GM19468 (cell line): Measurements from ENCODE around the gene HAND1.

Experiments
- ATAC-seq: cut with Tn5 transposase; IDR thresholded peaks from one replicate; pipeline ENCODE4 v1.9.1; 2021; ENCODE audit warnings: mild to moderate bottlenecking, moderate library complexity, moderate number of reproducible peaks; ENCODE audit not compliant: unreplicated experiment; ENCODE audit errors: extremely low read depth

HAND1 gene

DNA sequence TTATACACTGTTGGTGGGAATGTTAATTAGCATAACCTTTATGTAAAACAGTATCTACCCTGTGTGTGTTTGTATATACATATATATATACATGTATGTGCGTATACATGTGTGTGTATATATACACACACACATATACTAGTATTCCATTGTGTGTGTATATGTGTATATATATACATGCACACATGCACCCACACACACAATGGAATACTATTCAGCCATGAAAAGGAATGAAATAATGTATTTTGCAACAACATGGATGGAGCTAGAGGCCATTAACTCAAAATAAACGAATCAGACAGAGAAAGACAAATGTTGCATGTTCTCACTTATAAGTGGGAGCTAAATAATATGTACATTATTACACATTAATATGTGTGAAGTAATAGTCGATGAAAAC lies 49.8 kb downstream of the HAND1 start:
- no peak for ATAC-seq
